IMR-90 (cell line): ENCODE results near the gene HOMER3. TPM values are rescaled to one million over a fixed set of nuclear protein-coding genes. Genes with fewer than 3 reads are reported as not detected.

Experiments used
- ATAC-seq: fragments of 200-7000 bp; cut with Tn5 transposase; 2 replicates; pipeline ENCODE4 v1.9.1; 2020; ENCODE audit warnings: low read depth, mild to moderate bottlenecking, moderate library complexity
- BruUV-seq: library from RNA; stranded (reverse); fragments of 400-500 nt; replicated peaks from 2 replicates; lab custom pipeline; 2021; lab: Mats Ljungman, UMichigan
- CTCF ChIA-PET: fragments of 300-600 bp; formaldehyde crosslinking; extraction: SDS; loops from one replicate; lab custom pipeline; 2021; ENCODE audit warnings: antibody characterized with exemption; lab: Yijun Ruan, JAX
- POLR2A ChIA-PET: fragments of 300-600 bp; sonication (Branson Sonifier 250); formaldehyde crosslinking; loops from one replicate; lab custom pipeline; 2022; ENCODE audit warnings: antibody characterized with exemption; ENCODE audit not compliant: unreplicated experiment; lab: Charles Lee
- DNase-seq: peaks from one replicate; pipeline ENCODE4 v3.0.0; 2013
- H2AFZ ChIP-seq: replicated peaks from 2 replicates; pipeline ENCODE3; 2013; ENCODE audit warnings: low read length, mild to moderate bottlenecking; ENCODE audit not compliant: poor library complexity
- H2AK5ac ChIP-seq: 2 replicates; pipeline ENCODE4 v1.6.1; 2013; ENCODE audit warnings: low read depth, low read length, inconsistent platforms
- H2AK9ac ChIP-seq: replicated peaks from 2 replicates; pipeline ENCODE3; 2013; ENCODE audit warnings: mild to moderate bottlenecking, low read depth, low read length, moderate library complexity; ENCODE audit not compliant: poor library complexity
- H2BK120ac ChIP-seq: 2 replicates; pipeline ENCODE4 v1.6.1; 2013; ENCODE audit warnings: low read depth, low read length, inconsistent platforms
- H2BK15ac ChIP-seq: 3 replicates; pipeline ENCODE4 v1.6.1; 2013; ENCODE audit warnings: low read depth, low read length, inconsistent platforms
- H2BK20ac ChIP-seq: 2 replicates; pipeline ENCODE4 v1.6.1; 2013; ENCODE audit warnings: low read depth, mild to moderate bottlenecking, inconsistent platforms, low read length, moderate library complexity
- H2BK5ac ChIP-seq: 2 replicates; pipeline ENCODE4 v1.6.1; 2013; ENCODE audit warnings: mild to moderate bottlenecking, low read depth, low read length, inconsistent platforms; ENCODE audit not compliant: poor library complexity, severe bottlenecking
- H3K14ac ChIP-seq: replicated peaks from 2 replicates; pipeline ENCODE4 v1.6.1; 2013; ENCODE audit warnings: low read depth, low read length, inconsistent platforms
- H3K18ac ChIP-seq: 2 replicates; pipeline ENCODE4 v1.6.1; 2013; ENCODE audit warnings: low read depth, low read length, control low read depth
- H3K23ac ChIP-seq: 2 replicates; pipeline ENCODE4 v1.6.1; 2013; ENCODE audit warnings: low read depth, low read length, inconsistent platforms
- H3K27ac ChIP-seq: 2 replicates; pipeline ENCODE4 v1.5.1; 2013; ENCODE audit warnings: mild to moderate bottlenecking, control low read depth, low read length; ENCODE audit not compliant: insufficient read depth
- H3K27me3 ChIP-seq: 2 replicates; pipeline ENCODE4 v1.6.1; 2013; ENCODE audit warnings: low read length; ENCODE audit not compliant: control insufficient read depth, insufficient read depth
- H3K36me3 ChIP-seq: 2 replicates; pipeline ENCODE4 v1.6.1; 2013; ENCODE audit warnings: low read length, mixed read lengths; ENCODE audit not compliant: control insufficient read depth, insufficient read depth
- H3K4ac ChIP-seq: 2 replicates; pipeline ENCODE4 v1.6.1; 2013; ENCODE audit warnings: low read depth, low read length, inconsistent platforms
- H3K4me1 ChIP-seq: 2 replicates; pipeline ENCODE4 v1.6.1; 2013; ENCODE audit warnings: low read length, mixed read lengths; ENCODE audit not compliant: control insufficient read depth, insufficient read depth
- H3K4me2 ChIP-seq: 2 replicates; pipeline ENCODE4 v1.6.1; 2013; ENCODE audit warnings: low read depth, mild to moderate bottlenecking, control low read depth, low read length, moderate library complexity
- H3K4me3 ChIP-seq: 2 replicates; pipeline ENCODE4 v1.5.1; 2013; ENCODE audit warnings: low read depth, mild to moderate bottlenecking, control low read depth, low read length, moderate library complexity; ENCODE audit not compliant: insufficient read depth
- H3K56ac ChIP-seq: 2 replicates; pipeline ENCODE4 v1.6.1; 2013; ENCODE audit warnings: low read length, inconsistent platforms; ENCODE audit not compliant: insufficient read depth; ENCODE audit errors: extremely low read depth
- H3K79me1 ChIP-seq, 2 experiments: 2 replicates each; pipeline ENCODE4 v1.6.1; 2013; ENCODE audit warnings: low read length in 2 of 2, inconsistent platforms in 1 of 2, low read depth in 1 of 2
- H3K9ac ChIP-seq: 2 replicates; pipeline ENCODE4 v1.6.1; 2013; ENCODE audit warnings: low read depth, low read length, control low read depth
- H3K9me1 ChIP-seq: 2 replicates; pipeline ENCODE4 v1.6.1; 2013; ENCODE audit warnings: low read length, inconsistent platforms; ENCODE audit not compliant: insufficient read depth
- H3K9me3 ChIP-seq: 2 replicates; pipeline ENCODE4 v1.6.1; 2013; ENCODE audit warnings: low read length; ENCODE audit not compliant: control insufficient read depth, insufficient read depth
- H4K20me1 ChIP-seq: 2 replicates; pipeline ENCODE4 v1.6.1; 2013; ENCODE audit warnings: low read length, inconsistent platforms; ENCODE audit not compliant: insufficient read depth
- H4K5ac ChIP-seq: 2 replicates; pipeline ENCODE4 v1.6.1; 2013; ENCODE audit warnings: mild to moderate bottlenecking, low read depth, low read length, control low read depth
- H4K8ac ChIP-seq, 2 experiments: 2 replicates each; pipeline ENCODE4 v1.6.1; 2013; ENCODE audit warnings: low read depth in 2 of 2, low read length in 2 of 2, control low read depth in 1 of 2, inconsistent platforms in 1 of 2
- H4K91ac ChIP-seq: 2 replicates; pipeline ENCODE4 v1.6.1; 2013; ENCODE audit warnings: low read depth, low read length, inconsistent platforms; ENCODE audit not compliant: insufficient read depth
- MXI1 ChIP-seq: IDR thresholded peaks from 2 replicates; pipeline ENCODE4 v1.6.1; 2012; ENCODE audit warnings: low read depth, mild to moderate bottlenecking, low read length, moderate library complexity, borderline replicate concordance
- WGBS, 2 experiments: methylation state at CpG; one replicate each; pipeline versions ENCODE4 v1.1.5 to v1.1.7; 2013; ENCODE audit warnings: missing lambda C conversion rate in 2 of 2; ENCODE audit not compliant: insufficient read length in 1 of 2; ENCODE audit errors: extremely low coverage in 2 of 2; 5-methylcytosine and 5-hydroxymethylcytosine counted together
- dilution Hi-C: fragments of 300-500 bp; cut with HindIII; formaldehyde crosslinking; loops from one replicate; pipeline ENCODE4 v1.14.3; 2018; ENCODE audit warnings: low sequenced_read_pairs; ENCODE audit not compliant: unreplicated experiment
- in situ Hi-C: fragments of 300-500 bp; cut with MboI; formaldehyde crosslinking; loops from 3 replicates; pipeline ENCODE4 v1.14.3; 2019; ENCODE audit warnings: low sequenced_read_pairs, inconsistent platforms, mixed read lengths
- intact Hi-C: fragments of 100-400 bp; cut with micrococcal nuclease; formaldehyde crosslinking; loops from 2 replicates; pipeline ENCODE4 v1.10.0; 2022
- polyA plus RNA-seq, 3 experiments: library from polyadenylated mRNA; depleted of rRNA; stranded (reverse); fragments of >200 nt; gene quantifications; 2 replicates each; pipeline ENCODE4 v1.2.3, GENCODE V29; 2012; ENCODE audit warnings: low replicate concordance in 1 of 3
- total RNA-seq: library from RNA; depleted of rRNA; stranded (reverse); fragments of >200 nt; gene quantifications from 2 replicates; pipeline ENCODE4 v1.2.3, GENCODE V29; 2012

Gene HOMER3
- total and polyA plus RNA-seq, 2 of the 4 experiments (the other 2 are of a cell fraction): 53.4 to 77.0 TPM

DNA sequence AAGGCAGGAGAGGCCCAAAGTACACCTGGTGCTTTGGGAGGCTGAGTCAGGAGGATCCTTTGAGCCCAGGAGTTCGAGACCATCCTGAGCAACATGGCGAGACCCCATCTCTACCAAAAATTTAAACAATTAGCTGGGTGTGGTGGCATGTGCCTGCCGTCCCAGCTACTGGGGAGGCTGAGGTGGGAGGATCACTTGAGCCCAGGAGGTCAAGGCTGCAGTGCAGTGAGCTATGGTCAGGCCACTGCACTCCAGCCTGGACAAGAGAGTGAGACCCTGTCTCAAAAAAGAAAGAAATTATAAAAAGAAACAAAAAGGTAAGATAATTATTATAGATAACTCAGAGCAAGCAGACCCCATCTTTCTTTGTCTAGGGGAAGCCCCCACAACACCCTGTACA is 1.9 kb downstream of the HOMER3 start:
- Histone ChIP-seq H3K4me2 (peak overlapping the region; percentile 91), H3K9me1 (peaks cover 10% of the 10 kb centered on the region), H4K8ac (peak overlapping the region; percentile 75 to 91; a peak in 2 of 4 replicates), H4K91ac (peak overlapping the region; percentile 73; the same call in 1 of the 2 replicates), H3K27me3 (no peaks in the 10 kb centered on the region), H3K9ac (peak overlapping the region; percentile 92), H2BK20ac (no peak overlapping the region), H2BK5ac (no peak overlapping the region), H2BK15ac (0 out of 3 replicates have a peak overlapping the region, but pooled peaks have one; percentile 56), H3K27ac (peak overlapping the region; percentile 74), H3K56ac (no peak overlapping the region), H4K5ac (no peak overlapping the region; the same call in 1 of the 2 replicates), H3K4me1 (peaks cover 6% of the 10 kb centered on the region), H3K79me1 (peaks cover 18 to 50% of the 10 kb centered on the region in 2 experiments), H2AFZ (no peak overlapping the region), H2AK9ac (peak overlapping the region; percentile 99), H3K9me3 (no peaks in the 10 kb centered on the region), H2BK120ac (peak overlapping the region; percentile 33; the same call in 1 of the 2 replicates), H3K18ac (no peak overlapping the region), H3K23ac (no peak overlapping the region; the same call in 1 of the 2 replicates), H3K4ac (peak overlapping the region; percentile 82), H2AK5ac (peak overlapping the region; percentile 96), H4K20me1 (peaks cover 21% of the 10 kb centered on the region), H3K36me3 (peaks cover 28% of the 10 kb centered on the region), H3K14ac (peak overlapping the region; percentile 98; the same call in 1 of the 2 replicates), H3K4me3 (peak overlapping the region; percentile 73; the same call in 1 of the 2 replicates)
- no peak for ATAC-seq
- dilution Hi-C loops: no loop called here
- no TSS peak for BruUV-seq
- intact Hi-C loops: no loop called here
- TF ChIP-seq MXI1: no peak
- no peak for DNase-seq
- POLR2A ChIA-PET: interaction anchor here (0.6 kb wide), 1 partner anchor 82 kb away, joined by 3 read pairs; no protein-coding TSS in a partner anchor
- WGBS, 2 experiments: no CpG with 5 or more reads among the region's 3 CpGs
- CTCF ChIA-PET: no interaction called here
- in situ Hi-C loops: loop anchor here (5.0 kb wide), 1 partner anchor 48 kb away; no protein-coding TSS in a partner anchor
